Duodenal mucosa (tissue), 2 donors: Measurements from ENCODE around the gene PLCB1.
"Not testable (repeated sequence)": the region's sequence is repeated elsewhere in the genome, so short reads cannot be mapped to it uniquely, and the experiment has no call there.

Source experiments
- H3K27ac ChIP-seq: one replicate; pipeline ENCODE4 v1.7.0; 2013; ENCODE audit warnings: low read depth, low read length
- H3K27me3 ChIP-seq, 2 donors: one replicate each; pipeline ENCODE4 v1.7.0; 2013; ENCODE audit warnings: low read length in 2 of 2, control low read depth in 1 of 2; ENCODE audit not compliant: insufficient read depth in 2 of 2, control insufficient read depth in 1 of 2
- H3K36me3 ChIP-seq, 2 donors: one replicate each; pipeline ENCODE4 v1.7.0; 2013; ENCODE audit warnings: low read length in 2 of 2, control low read depth in 1 of 2; ENCODE audit not compliant: insufficient read depth in 2 of 2, control insufficient read depth in 1 of 2
- H3K4me1 ChIP-seq, 2 donors: one replicate each; pipeline ENCODE4 v1.7.0; 2013; ENCODE audit warnings: low read length in 2 of 2, control low read depth in 1 of 2; ENCODE audit not compliant: insufficient read depth in 2 of 2, control insufficient read depth in 1 of 2
- H3K4me3 ChIP-seq, 2 donors: one replicate each; pipeline ENCODE4 v1.7.0; 2013; ENCODE audit warnings: low read length in 2 of 2, low read depth in 1 of 2
- H3K9ac ChIP-seq, 2 donors: one replicate each; pipeline ENCODE4 v1.7.0; 2013; ENCODE audit warnings: low read length in 2 of 2, low read depth in 1 of 2
- H3K9me3 ChIP-seq, 2 donors: one replicate each; pipeline ENCODE4 v1.7.0; 2013; ENCODE audit warnings: low read length in 2 of 2, control low read depth in 1 of 2; ENCODE audit not compliant: control insufficient read depth in 1 of 2

Gene PLCB1

GRCh38 chr20:8811801-8812594 lies 679.9 kb downstream of the PLCB1 start:
- Histone ChIP-seq H3K36me3 (no peaks in the 10 kb centered on the region), H3K9ac (no peak overlapping the region), H3K9me3 (no peaks in the 10 kb centered on the region), H3K4me1 (peaks cover 0 to 9% of the 10 kb centered on the region in 2 donors), H3K27ac (no peak overlapping the region), H3K27me3 (no peaks in the 10 kb centered on the region), H3K4me3 (no peak overlapping the region)

- no peak overlapping the region for H3K9ac ChIP-seq
- H3K4me1 ChIP-seq: peaks cover 0 to 9% of the 10 kb centered on the region in 2 donors
- H3K4me3 ChIP-seq: no peak overlapping the region
- no peaks in the 10 kb centered on the region for H3K36me3 ChIP-seq
- no peaks in the 10 kb centered on the region for H3K9me3 ChIP-seq
- H3K27me3 ChIP-seq: no peaks in the 10 kb centered on the region
- no peak overlapping the region for H3K27ac ChIP-seq
These were observed 680.8 kb downstream of the PLCB1 start for GRCh38 chr20:8812817-8813216.

- Histone ChIP-seq H3K27me3 (no peaks in the 10 kb centered on the region), H3K9ac (no peak overlapping the region), H3K27ac (no peak overlapping the region), H3K4me3 (no peak overlapping the region), H3K9me3 (no peaks in the 10 kb centered on the region), H3K36me3 (no peaks in the 10 kb centered on the region), H3K4me1 (no peaks in the 10 kb centered on the region)
These were observed 683.1 kb downstream of the PLCB1 start for GRCh38 chr20:8815208-8815607.

GRCh38 chr20:8829256-8829655 lies 697.2 kb downstream of the PLCB1 start:
- Histone ChIP-seq H3K36me3 (no peaks in the 10 kb centered on the region), H3K9me3 (no peaks in the 10 kb centered on the region), H3K4me1 (no peaks in the 10 kb centered on the region), H3K9ac (no peak overlapping the region), H3K27ac (no peak overlapping the region), H3K27me3 (no peaks in the 10 kb centered on the region), H3K4me3 (no peak overlapping the region)

- not testable (repeated sequence) for H3K27me3 ChIP-seq, H3K4me1 ChIP-seq, H3K4me3 ChIP-seq, H3K9me3 ChIP-seq, H3K9ac ChIP-seq, H3K36me3 ChIP-seq, H3K27ac ChIP-seq
These were observed 702.2 kb downstream of the PLCB1 start for GRCh38 chr20:8834294-8834693.

- Histone ChIP-seq H3K9me3 (no peaks in the 10 kb centered on the region), H3K27ac (no peak overlapping the region), H3K4me1 (no peaks in the 10 kb centered on the region), H3K4me3 (no peak overlapping the region), H3K36me3 (no peaks in the 10 kb centered on the region), H3K9ac (no peak overlapping the region), H3K27me3 (no peaks in the 10 kb centered on the region)
These were observed 702.8 kb downstream of the PLCB1 start for GRCh38 chr20:8834851-8835250.

- Histone ChIP-seq H3K27me3 (no peaks in the 10 kb centered on the region), H3K36me3 (no peaks in the 10 kb centered on the region), H3K9ac (no peak overlapping the region), H3K4me3 (no peak overlapping the region), H3K4me1 (no peaks in the 10 kb centered on the region), H3K9me3 (no peaks in the 10 kb centered on the region), H3K27ac (no peak overlapping the region)
These were observed 705.3 kb downstream of the PLCB1 start for GRCh38 chr20:8837396-8837795.

- no peaks in the 10 kb centered on the region for H3K27me3 ChIP-seq
- no peaks in the 10 kb centered on the region for H3K9me3 ChIP-seq
- no peak overlapping the region for H3K9ac ChIP-seq
- H3K4me1 ChIP-seq: no peaks in the 10 kb centered on the region
- H3K36me3 ChIP-seq: no peaks in the 10 kb centered on the region
- no peak overlapping the region for H3K4me3 ChIP-seq
- no peak overlapping the region for H3K27ac ChIP-seq
These were observed 710.5 kb downstream of the PLCB1 start for GRCh38 chr20:8842525-8842924.

GRCh38 chr20:8844179-8844578 lies 712.1 kb downstream of the PLCB1 start:
- Histone ChIP-seq H3K9ac (no peak overlapping the region), H3K27me3 (no peaks in the 10 kb centered on the region), H3K27ac (no peak overlapping the region), H3K4me1 (no peaks in the 10 kb centered on the region), H3K4me3 (no peak overlapping the region), H3K9me3 (no peaks in the 10 kb centered on the region), H3K36me3 (no peaks in the 10 kb centered on the region)

- Histone ChIP-seq H3K27ac (no peak overlapping the region), H3K27me3 (no peaks in the 10 kb centered on the region), H3K9me3 (no peaks in the 10 kb centered on the region), H3K9ac (no peak overlapping the region), H3K4me1 (no peaks in the 10 kb centered on the region), H3K36me3 (no peaks in the 10 kb centered on the region), H3K4me3 (no peak overlapping the region)
These were observed 717.9 kb downstream of the PLCB1 start for GRCh38 chr20:8849990-8850389.
